D721Med (cell line): ENCODE measurements around the gene ZNF532.

Experiments
- DNase-seq: peaks from one replicate; pipeline ENCODE4 v3.0.0; 2011; ENCODE audit warnings: low spot score; ENCODE audit not compliant: insufficient read length
- FAIRE-seq: peaks from 2 replicates; lab custom pipeline; 2011; peaks lifted over from hg19 to GRCh38; lab: Jason Lieb, UNC
- CTCF ChIP-seq: IDR thresholded peaks from 2 replicates; pipeline ENCODE4 v1.5.1; 2012; ENCODE audit warnings: mild to moderate bottlenecking, control low read depth; ENCODE audit not compliant: insufficient read depth; ENCODE audit errors: missing control alignments

The ZNF532 gene

DNA sequence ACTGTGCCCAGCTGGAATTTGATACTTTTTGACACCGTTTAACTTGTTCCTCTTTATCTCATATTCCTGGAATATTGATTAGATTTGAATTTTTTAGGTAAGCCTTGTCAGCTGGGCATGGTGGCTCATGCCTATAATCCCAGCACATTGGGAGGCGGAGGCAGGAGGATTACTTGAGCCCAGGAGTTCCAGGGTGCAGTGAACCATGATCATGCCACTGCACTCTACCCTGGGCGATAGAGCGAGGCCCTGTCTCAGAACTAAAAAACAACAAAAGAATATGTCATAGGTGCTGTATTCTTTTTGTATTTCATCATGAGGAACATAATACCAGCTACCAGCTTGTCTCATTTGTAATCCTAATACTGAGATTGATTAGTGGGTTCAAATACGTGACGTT, 90.3 kb downstream of the ZNF532 start:
- TF ChIP-seq CTCF = no peak
- no peak for DNase-seq
- no peak for FAIRE-seq

DNA sequence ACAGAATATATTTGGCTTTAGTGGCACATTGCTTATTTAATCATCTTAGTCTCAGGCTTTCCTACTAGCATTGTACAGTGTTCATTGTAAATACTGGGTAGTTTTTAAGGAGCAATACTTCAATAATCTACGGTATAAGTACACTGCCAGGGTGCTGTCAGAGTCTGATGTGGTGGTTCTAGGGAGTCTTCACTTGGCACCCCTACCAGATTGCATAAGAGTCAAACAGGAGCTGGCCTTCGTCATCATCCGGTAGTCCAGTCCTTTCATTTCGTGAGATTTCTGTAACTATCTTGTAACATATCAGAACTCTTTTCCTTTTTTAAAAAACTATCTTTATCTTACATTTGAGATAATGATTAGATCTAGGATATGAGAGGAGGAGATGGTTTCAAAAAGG, 91.1 kb downstream of the ZNF532 start:
- DNase-seq (no peak), FAIRE-seq (no peak)
- TF ChIP-seq CTCF = no peak

GRCh38 chr18:58958628-58959027, 94.0 kb downstream of the ZNF532 start:
- no peak for DNase-seq
- TF ChIP-seq CTCF = no peak
- no peak for FAIRE-seq

DNA sequence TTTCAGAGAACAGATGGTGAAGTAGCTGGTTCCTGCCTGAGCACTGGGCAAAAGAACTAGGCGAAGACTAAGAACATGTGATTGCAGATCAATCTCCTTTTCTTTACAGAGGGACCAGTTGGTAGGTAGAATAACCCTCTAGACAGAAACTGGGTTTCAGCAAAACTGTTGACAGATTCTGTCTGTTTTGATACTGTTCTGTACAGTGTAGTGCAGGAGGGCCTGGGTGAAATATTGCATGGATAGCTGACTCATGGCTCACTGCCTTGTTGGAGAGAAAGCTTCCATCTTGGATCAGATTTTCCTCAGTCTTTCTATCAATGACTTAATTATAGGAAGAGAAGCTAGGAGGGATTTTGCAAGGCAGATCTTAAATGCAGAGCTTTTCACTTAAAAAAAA, 95.8 kb downstream of the ZNF532 start:
- TF ChIP-seq CTCF = no peak
- FAIRE-seq (peak; percentile 99), DNase-seq (no peak)

DNA sequence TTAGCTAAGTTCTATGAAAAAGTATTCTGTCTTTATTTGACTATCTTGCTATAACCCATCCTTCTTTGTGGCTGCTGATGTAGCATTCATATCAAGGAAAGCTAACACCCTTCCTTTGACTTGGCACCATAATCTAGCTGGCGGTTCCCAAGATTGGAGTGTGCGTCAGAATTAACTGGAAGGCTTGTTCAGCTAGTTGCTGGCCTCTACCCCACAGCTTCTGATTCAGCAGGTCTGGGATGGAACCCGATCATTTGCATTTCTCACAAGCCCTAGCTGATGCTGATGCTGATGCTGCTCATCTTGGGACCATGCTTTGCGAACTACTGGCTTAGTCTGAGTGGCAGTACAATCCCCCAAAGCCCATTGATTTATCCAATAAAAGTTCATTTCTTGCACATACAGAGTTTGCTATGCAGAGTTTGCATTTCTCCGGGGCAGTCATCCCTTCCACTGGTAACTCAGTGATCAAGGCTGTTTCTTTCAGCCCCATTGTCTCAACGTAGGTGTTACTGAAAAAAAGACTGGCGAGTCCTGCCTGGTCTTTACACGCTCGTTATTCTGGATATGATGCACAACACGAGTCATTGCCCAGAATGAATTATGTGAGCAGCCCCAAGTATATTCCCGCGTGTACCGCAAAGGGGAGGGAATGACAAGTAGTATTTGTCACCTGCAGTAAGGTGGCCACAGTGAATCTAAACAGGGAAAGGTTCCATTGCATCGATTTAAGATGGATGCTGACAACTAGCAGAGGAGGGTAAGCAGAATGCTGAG, 96.5 kb downstream of the ZNF532 start:
- TF ChIP-seq CTCF = no peak
- FAIRE-seq (no peak), DNase-seq (no peak)

DNA sequence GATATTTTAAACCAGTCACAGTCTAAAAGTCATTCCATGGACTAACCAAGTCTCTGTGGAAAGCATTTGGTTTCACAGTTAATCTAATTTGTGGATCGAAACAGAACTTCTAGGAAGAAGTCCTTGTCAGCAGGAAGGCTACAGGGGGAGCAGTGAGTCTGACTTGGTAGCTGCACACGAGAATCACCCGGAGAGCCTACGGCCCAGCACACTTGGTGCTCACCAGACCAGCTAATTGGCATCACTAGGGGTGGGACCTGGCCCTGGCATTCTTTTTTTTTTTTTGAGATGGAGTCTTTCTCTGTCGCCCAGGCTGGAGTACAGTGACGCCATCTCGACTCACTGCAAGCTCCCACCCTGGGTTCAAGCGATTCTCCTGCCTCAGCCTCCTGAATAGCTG, 97.7 kb downstream of the ZNF532 start:
- DNase-seq = no peak
- TF ChIP-seq CTCF = no peak
- FAIRE-seq = peak; percentile 95

DNA sequence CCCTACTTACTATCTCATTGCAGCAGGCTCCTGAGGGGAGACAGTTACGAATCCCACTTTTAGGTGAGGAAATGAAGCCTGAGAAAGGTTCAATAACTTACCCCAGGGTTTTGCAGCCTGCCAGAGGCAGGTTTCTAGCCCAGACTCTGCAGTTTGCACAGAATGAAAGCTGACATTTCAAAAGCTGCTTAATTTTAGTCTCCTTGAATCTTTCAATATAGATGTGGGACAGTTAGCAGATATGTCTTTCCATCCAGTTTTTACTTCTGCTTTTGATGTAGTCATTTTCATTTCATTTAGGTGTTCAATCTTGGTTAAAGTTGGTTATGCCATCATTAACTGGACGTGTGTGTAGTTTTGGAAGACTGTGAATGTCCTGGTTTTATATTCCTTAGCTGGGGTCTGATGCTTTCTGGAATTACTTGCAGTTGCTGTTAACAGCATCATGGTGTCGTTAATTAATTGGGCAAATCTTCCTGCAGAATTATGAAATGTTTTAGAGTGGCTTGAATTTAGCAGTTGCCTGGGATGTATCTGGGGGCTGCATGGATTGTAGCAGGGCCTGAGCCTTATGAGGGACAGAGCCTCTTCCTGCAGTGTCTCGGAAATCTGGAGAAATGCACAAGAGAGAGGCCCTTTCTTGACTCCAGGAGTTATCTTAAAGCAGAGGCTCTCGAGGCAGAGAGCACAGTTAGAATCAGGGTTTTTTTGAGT, 100.8 kb downstream of the ZNF532 start:
- DNase-seq = peak; percentile 51
- no peak for FAIRE-seq
- no peak for TF ChIP-seq CTCF
